NT2/D1 (cell line): Measurements from ENCODE around the gene PLXNA4.

ENCODE experiments used
- DNase-seq: peaks from one replicate; pipeline ENCODE4 v3.0.0-alpha.2; 2011; ENCODE audit warnings: low read depth, low spot score
- H3K27me3 ChIP-seq: 2 replicates; pipeline ENCODE4 v1.6.0; 2011; ENCODE audit warnings: mild to moderate bottlenecking; ENCODE audit not compliant: insufficient read length, insufficient read depth
- H3K36me3 ChIP-seq: 2 replicates; pipeline ENCODE4 v1.6.1; 2011; ENCODE audit warnings: mild to moderate bottlenecking, low read length, mixed read lengths; ENCODE audit not compliant: insufficient read depth, insufficient read length
- H3K4me1 ChIP-seq: 2 replicates; pipeline ENCODE4 v1.5.1; 2011; ENCODE audit not compliant: insufficient read depth, insufficient read length
- H3K4me3 ChIP-seq: 2 replicates; pipeline ENCODE4 v1.5.1; 2011; ENCODE audit warnings: low read depth; ENCODE audit not compliant: insufficient read length
- H3K9ac ChIP-seq: 2 replicates; pipeline ENCODE4 v1.6.0; 2011; ENCODE audit warnings: low read depth; ENCODE audit not compliant: insufficient read length
- H3K9me3 ChIP-seq: 2 replicates; pipeline ENCODE4 v1.5.1; 2011; ENCODE audit warnings: mild to moderate bottlenecking, low read length; ENCODE audit not compliant: insufficient read depth
- SUZ12 ChIP-seq: IDR thresholded peaks from 2 replicates; pipeline ENCODE4 v1.6.1; 2011; ENCODE audit not compliant: insufficient read length, insufficient read depth; ENCODE audit errors: extremely low read depth
- YY1 ChIP-seq: IDR thresholded peaks from 2 replicates; pipeline ENCODE4 v1.6.1; 2011; ENCODE audit not compliant: insufficient read length, insufficient read depth
- ZNF274 ChIP-seq: IDR thresholded peaks from 2 replicates; pipeline ENCODE4 v1.6.1; 2011; ENCODE audit warnings: mild to moderate bottlenecking, low read depth, low read length

PLXNA4 gene

DNA sequence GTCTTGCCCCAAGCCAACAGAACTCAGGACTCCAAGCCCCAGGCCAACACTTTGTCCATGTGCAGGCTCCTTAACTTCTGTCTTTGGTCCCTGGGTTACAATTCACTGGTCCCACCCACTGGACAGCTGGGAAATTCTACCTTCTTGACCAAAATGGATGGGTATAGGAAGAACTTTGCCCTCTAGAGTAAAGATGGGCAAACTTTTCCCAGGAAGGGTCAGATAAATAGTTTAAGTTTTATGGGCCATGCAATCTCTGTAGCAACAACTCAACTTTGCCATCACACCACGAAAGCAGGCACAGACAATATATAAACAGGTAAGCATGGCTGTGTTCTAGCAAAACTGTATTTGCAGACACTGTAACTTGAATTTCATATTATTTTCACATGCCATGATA, 147.1 kb downstream of the PLXNA4 start:
- no peak for DNase-seq
- H3K4me3 ChIP-seq: no peak overlapping the region
- no peaks in the 10 kb centered on the region for H3K27me3 ChIP-seq
- TF ChIP-seq YY1 (no peak), ZNF274 (no peak), SUZ12 (no peak)
- H3K36me3 ChIP-seq: no peaks in the 10 kb centered on the region
- no peak overlapping the region for H3K9ac ChIP-seq
- peaks cover 2% of the 10 kb centered on the region for H3K4me1 ChIP-seq
- H3K9me3 ChIP-seq: no peaks in the 10 kb centered on the region

DNA sequence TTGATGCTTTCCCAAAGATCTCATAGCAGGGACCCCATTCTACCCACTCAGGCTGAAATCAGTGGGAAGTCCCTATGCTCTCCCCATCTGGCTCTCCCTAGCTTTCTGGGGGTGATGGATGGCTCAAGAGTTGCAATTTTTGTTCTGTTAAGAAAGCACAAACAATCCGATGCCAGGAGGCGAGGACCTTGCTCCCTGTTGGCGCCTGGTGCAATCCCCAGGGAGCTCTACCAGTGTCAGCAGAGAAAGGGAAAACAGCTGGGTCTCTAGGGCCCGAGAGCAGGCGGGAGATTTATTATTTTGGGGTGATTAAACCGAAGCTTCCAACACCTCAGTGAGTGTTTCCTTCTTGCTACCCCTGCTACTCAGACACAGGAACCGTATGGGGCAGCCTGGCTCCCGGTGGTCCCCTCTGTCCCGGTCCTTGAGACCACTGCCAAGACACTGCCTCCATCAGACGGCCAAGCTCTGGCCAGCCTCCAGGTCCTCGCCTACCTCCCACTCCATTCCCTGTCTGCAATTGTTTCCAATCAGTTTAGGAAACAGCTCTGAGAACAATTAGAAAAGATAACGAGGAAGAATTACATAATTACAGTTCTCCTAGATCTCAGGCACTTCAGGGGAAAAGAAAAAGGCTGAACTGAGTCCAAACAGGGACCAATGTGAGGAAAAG, 147.9 kb downstream of the PLXNA4 start:
- no peak overlapping the region for H3K9ac ChIP-seq
- H3K4me3 ChIP-seq: no peak overlapping the region
- no peak for DNase-seq
- no peaks in the 10 kb centered on the region for H3K27me3 ChIP-seq
- TF ChIP-seq SUZ12: no peak
- TF ChIP-seq YY1: no peak
- no peak for TF ChIP-seq ZNF274
- no peaks in the 10 kb centered on the region for H3K36me3 ChIP-seq
- no peaks in the 10 kb centered on the region for H3K9me3 ChIP-seq
- H3K4me1 ChIP-seq: peaks cover 2% of the 10 kb centered on the region

- H3K4me1 ChIP-seq: peaks cover 2% of the 10 kb centered on the region
- TF ChIP-seq YY1 (no peak), SUZ12 (no peak), ZNF274 (no peak)
- DNase-seq: no peak
- H3K36me3 ChIP-seq: no peaks in the 10 kb centered on the region
- H3K4me3 ChIP-seq: no peak overlapping the region
- no peaks in the 10 kb centered on the region for H3K27me3 ChIP-seq
- no peak overlapping the region for H3K9ac ChIP-seq
- no peaks in the 10 kb centered on the region for H3K9me3 ChIP-seq
Observed at GRCh38 chr7:132425942-132426341, 150.3 kb downstream of the PLXNA4 start.

GRCh38 chr7:132424821-132425724, 151.2 kb downstream of the PLXNA4 start:
- DNase-seq: no peak
- peaks cover 2% of the 10 kb centered on the region for H3K4me1 ChIP-seq
- no peak overlapping the region for H3K4me3 ChIP-seq
- H3K9ac ChIP-seq: no peak overlapping the region
- no peaks in the 10 kb centered on the region for H3K36me3 ChIP-seq
- TF ChIP-seq SUZ12: no peak
- no peak for TF ChIP-seq YY1
- no peak for TF ChIP-seq ZNF274
- no peaks in the 10 kb centered on the region; the same call in 1 of the 2 replicates for H3K9me3 ChIP-seq
- no peaks in the 10 kb centered on the region for H3K27me3 ChIP-seq

DNA sequence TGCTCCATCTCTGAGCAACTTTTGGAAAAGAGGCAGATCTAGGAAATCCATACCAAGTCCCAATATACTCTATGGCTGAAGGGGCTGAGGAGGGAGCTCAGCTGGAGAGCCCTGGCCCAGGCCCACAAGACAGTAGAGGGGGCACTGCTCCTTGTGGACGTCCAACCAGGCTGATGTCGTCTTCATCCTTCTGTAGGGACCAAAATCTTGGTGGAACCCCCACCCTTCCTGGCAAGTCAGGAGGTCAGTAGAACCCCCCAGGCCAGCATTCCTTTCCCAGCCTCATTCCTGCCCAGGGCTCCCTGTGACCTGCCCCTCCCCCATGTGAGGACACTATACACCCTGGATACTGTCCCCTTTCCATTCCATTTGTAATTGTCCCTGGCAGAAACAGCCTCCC, 152.0 kb downstream of the PLXNA4 start:
- TF ChIP-seq SUZ12: no peak
- TF ChIP-seq ZNF274: no peak
- TF ChIP-seq YY1: no peak
- Histone ChIP-seq H3K27me3 (no peaks in the 10 kb centered on the region), H3K9ac (no peak overlapping the region), H3K9me3 (no peaks in the 10 kb centered on the region; the same call in 1 of the 2 replicates), H3K4me1 (peaks cover 2% of the 10 kb centered on the region), H3K36me3 (no peaks in the 10 kb centered on the region), H3K4me3 (no peak overlapping the region)
- DNase-seq: no peak

DNA sequence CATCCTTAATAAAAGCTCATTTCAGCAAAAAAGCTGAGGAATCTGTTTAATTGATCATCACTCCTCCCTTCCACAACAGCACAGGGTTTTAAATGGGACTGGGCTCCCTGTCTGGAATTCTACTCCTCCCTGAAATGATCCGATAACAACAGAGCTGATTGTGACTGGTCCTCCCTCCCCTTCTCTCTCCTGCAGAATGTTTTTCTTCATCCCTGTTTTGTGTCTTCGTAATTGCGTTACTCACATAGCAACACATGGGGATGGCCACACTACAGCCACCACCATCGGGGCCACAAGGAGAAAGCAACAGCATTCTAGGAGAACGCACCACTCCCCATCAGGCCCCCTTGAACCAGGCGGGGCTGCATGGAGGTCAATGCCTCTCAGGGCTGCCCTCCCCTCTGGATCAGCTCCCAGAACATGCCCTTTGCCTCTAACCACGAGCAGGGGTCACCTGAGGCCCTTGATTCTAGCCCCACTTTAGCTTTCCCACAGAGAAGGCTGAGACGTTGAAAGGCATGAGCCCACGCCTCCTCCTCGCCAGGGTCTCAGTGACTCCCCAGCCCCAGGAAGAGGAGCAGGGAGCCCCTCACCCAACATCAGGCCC, 152.6 kb downstream of the PLXNA4 start:
- DNase-seq: no peak

DNA sequence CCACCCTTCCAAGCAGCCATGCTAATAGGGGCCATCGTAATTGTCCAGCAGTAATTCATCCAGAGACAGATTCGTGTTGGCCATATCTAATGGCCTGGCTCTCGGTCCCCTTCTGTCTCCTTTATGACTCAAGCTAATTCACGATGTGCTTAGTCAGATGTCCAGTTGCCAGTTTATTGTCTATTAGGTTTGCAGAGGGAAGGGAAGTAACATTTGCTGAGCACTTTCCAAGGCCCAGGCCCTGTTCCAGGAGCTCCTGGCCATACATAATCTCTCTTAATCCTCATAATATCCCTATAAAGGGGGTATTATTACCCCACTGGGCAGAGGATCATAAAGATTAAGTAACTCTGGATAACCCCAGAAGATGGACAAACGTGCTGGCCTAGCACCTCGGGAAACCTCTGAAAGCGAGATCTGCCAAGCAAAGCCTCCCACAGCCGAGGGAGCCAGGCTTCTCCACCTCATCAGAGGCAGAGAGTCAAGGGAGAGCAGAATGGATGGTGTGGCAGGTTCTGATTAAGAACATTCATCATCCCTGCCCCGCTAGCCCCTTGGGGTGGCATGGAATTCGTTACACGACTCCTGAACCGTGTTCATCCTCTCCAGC, 153.7 kb downstream of the PLXNA4 start:
- no peak overlapping the region for H3K9ac ChIP-seq
- no peaks in the 10 kb centered on the region for H3K36me3 ChIP-seq
- no peaks in the 10 kb centered on the region for H3K27me3 ChIP-seq
- peaks cover 2% of the 10 kb centered on the region for H3K4me1 ChIP-seq
- DNase-seq: no peak
- TF ChIP-seq YY1: no peak
- no peak for TF ChIP-seq SUZ12
- TF ChIP-seq ZNF274: no peak
- no peaks in the 10 kb centered on the region; the same call in 1 of the 2 replicates for H3K9me3 ChIP-seq
- no peak overlapping the region for H3K4me3 ChIP-seq

More for the DNA sequence above, 152.6 kb downstream of the PLXNA4 start:
- H3K9me3 ChIP-seq: no peaks in the 10 kb centered on the region; the same call in 1 of the 2 replicates
- H3K4me3 ChIP-seq: no peak overlapping the region
- no peaks in the 10 kb centered on the region for H3K27me3 ChIP-seq
- TF ChIP-seq YY1 (no peak), SUZ12 (no peak), ZNF274 (no peak)
- peaks cover 2% of the 10 kb centered on the region for H3K4me1 ChIP-seq
- H3K36me3 ChIP-seq: no peaks in the 10 kb centered on the region
- H3K9ac ChIP-seq: no peak overlapping the region
